Osteocyte (in vitro differentiated cells): ENCODE data around the gene TANC2. TPM values are rescaled to one million over a fixed set of nuclear protein-coding genes. Genes with fewer than 3 reads are reported as not detected.

ENCODE experiments used
- DNase-seq: peaks from one replicate; pipeline ENCODE4 v3.0.0; 2021; ENCODE audit warnings: mixed read lengths; ENCODE audit not compliant: unreplicated experiment; ENCODE audit errors: extremely low spot score
- H3K27ac Mint-ChIP-seq: one replicate; pipeline ENCODE4 v1.8.0; 2021; ENCODE audit warnings: mild to moderate bottlenecking, mixed read lengths; ENCODE audit not compliant: unreplicated experiment
- H3K27me3 Mint-ChIP-seq: one replicate; pipeline ENCODE4 v1.8.0; 2021; ENCODE audit warnings: mixed read lengths; ENCODE audit not compliant: unreplicated experiment
- H3K36me3 Mint-ChIP-seq: one replicate; pipeline ENCODE4 v1.8.0; 2021; ENCODE audit warnings: mixed read lengths; ENCODE audit not compliant: unreplicated experiment
- H3K4me1 Mint-ChIP-seq: one replicate; pipeline ENCODE4 v1.8.0; 2021; ENCODE audit warnings: mixed read lengths; ENCODE audit not compliant: unreplicated experiment
- H3K4me3 Mint-ChIP-seq: one replicate; pipeline ENCODE4 v1.8.0; 2021; ENCODE audit warnings: mild to moderate bottlenecking, moderate library complexity, mixed read lengths; ENCODE audit not compliant: unreplicated experiment
- H3K9me3 Mint-ChIP-seq: one replicate; pipeline ENCODE4 v1.8.0; 2021; ENCODE audit warnings: mixed read lengths; ENCODE audit not compliant: unreplicated experiment
- total RNA-seq: library from RNA; stranded (reverse); gene quantifications from 2 replicates; pipeline ENCODE4 v1.2.1, GENCODE V29; 2021
- TF ChIP-seq, protein P1 (sequence below): fragments of 200-600 bp; sonication (generic); IDR thresholded peaks from 2 replicates; pipeline ENCODE4 v1.5.0; 2021; ENCODE audit warnings: antibody characterized with exemption, mild to moderate bottlenecking, moderate library complexity

The TANC2 gene
- total RNA-seq, 1 donor from 2014 or later = 41.1 TPM

- no peaks in the 10 kb centered on the region for H3K27me3 Mint-ChIP-seq
- peaks cover 14% of the 10 kb centered on the region for H3K4me1 Mint-ChIP-seq
- H3K36me3 Mint-ChIP-seq = no peaks in the 10 kb centered on the region
- no peak for DNase-seq
- H3K27ac Mint-ChIP-seq = peak overlapping the region; percentile 36
- H3K9me3 Mint-ChIP-seq = no peaks in the 10 kb centered on the region
- TF ChIP-seq, protein P1, sequence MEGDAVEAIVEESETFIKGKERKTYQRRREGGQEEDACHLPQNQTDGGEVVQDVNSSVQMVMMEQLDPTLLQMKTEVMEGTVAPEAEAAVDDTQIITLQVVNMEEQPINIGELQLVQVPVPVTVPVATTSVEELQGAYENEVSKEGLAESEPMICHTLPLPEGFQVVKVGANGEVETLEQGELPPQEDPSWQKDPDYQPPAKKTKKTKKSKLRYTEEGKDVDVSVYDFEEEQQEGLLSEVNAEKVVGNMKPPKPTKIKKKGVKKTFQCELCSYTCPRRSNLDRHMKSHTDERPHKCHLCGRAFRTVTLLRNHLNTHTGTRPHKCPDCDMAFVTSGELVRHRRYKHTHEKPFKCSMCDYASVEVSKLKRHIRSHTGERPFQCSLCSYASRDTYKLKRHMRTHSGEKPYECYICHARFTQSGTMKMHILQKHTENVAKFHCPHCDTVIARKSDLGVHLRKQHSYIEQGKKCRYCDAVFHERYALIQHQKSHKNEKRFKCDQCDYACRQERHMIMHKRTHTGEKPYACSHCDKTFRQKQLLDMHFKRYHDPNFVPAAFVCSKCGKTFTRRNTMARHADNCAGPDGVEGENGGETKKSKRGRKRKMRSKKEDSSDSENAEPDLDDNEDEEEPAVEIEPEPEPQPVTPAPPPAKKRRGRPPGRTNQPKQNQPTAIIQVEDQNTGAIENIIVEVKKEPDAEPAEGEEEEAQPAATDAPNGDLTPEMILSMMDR = no peak
- H3K4me3 Mint-ChIP-seq = no peak overlapping the region
These were observed 28.9 kb downstream of the TANC2 start for GRCh38 chr17:62994931-62995330.

GRCh38 chr17:62995377-62995885 is 29.4 kb downstream of the TANC2 start:
- Mint-ChIP-seq H3K27ac (no peak overlapping the region), H3K4me1 (peaks cover 14% of the 10 kb centered on the region), H3K36me3 (no peaks in the 10 kb centered on the region), H3K9me3 (no peaks in the 10 kb centered on the region), H3K27me3 (no peaks in the 10 kb centered on the region), H3K4me3 (no peak overlapping the region)
- no peak for DNase-seq
- TF ChIP-seq, protein P1 = peak; percentile 71

DNA sequence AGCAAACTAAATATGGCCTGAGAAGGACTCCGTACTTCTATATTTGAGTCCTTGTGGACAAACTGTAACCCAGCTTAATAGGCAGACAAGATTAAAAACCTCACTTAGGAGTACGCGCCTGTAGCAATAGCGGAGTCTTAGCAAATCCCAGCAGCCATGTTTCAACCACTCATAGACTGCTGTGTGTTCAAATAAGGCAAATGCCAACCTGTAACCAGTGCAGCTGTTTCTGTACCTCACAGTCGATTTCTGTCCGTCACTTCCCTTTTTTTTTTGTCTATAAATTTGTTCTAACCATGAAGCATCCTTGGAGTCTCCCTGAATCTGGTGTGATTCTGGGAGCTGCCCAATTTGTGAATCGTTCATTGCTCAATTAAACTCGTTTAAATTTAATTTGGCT is 30.2 kb downstream of the TANC2 start:
- peaks cover 10% of the 10 kb centered on the region for H3K4me1 Mint-ChIP-seq
- TF ChIP-seq, protein P1 = no peak
- H3K36me3 Mint-ChIP-seq = no peaks in the 10 kb centered on the region
- H3K27ac Mint-ChIP-seq = no peak overlapping the region
- no peaks in the 10 kb centered on the region for H3K27me3 Mint-ChIP-seq
- no peaks in the 10 kb centered on the region for H3K9me3 Mint-ChIP-seq
- H3K4me3 Mint-ChIP-seq = no peak overlapping the region
- no peak for DNase-seq

GRCh38 chr17:62998166-62998565 is 32.1 kb downstream of the TANC2 start:
- no peak overlapping the region for H3K27ac Mint-ChIP-seq
- peaks cover 10% of the 10 kb centered on the region for H3K4me1 Mint-ChIP-seq
- no peaks in the 10 kb centered on the region for H3K36me3 Mint-ChIP-seq

GRCh38 chr17:62998665-62999393 is 32.8 kb downstream of the TANC2 start:
- no peaks in the 10 kb centered on the region for H3K27me3 Mint-ChIP-seq
- DNase-seq = no peak
- H3K4me1 Mint-ChIP-seq = peaks cover 10% of the 10 kb centered on the region
- no peak overlapping the region for H3K4me3 Mint-ChIP-seq
- H3K36me3 Mint-ChIP-seq = no peaks in the 10 kb centered on the region
- no peak overlapping the region for H3K27ac Mint-ChIP-seq
- TF ChIP-seq, protein P1 = no peak
- H3K9me3 Mint-ChIP-seq = peaks cover 3% of the 10 kb centered on the region

More at GRCh38 chr17:62998166-62998565, 32.1 kb downstream of the TANC2 start:
- H3K9me3 Mint-ChIP-seq = peaks cover 3% of the 10 kb centered on the region
- H3K4me3 Mint-ChIP-seq = no peak overlapping the region
- TF ChIP-seq, protein P1 = no peak
- H3K27me3 Mint-ChIP-seq = no peaks in the 10 kb centered on the region
- DNase-seq = no peak
